Measurements from ENCODE around the gene HDAC4.
A peak's percentile ranks its signal among the peaks of the same experiment; 100 is the strongest.

HDAC4 gene

DNA sequence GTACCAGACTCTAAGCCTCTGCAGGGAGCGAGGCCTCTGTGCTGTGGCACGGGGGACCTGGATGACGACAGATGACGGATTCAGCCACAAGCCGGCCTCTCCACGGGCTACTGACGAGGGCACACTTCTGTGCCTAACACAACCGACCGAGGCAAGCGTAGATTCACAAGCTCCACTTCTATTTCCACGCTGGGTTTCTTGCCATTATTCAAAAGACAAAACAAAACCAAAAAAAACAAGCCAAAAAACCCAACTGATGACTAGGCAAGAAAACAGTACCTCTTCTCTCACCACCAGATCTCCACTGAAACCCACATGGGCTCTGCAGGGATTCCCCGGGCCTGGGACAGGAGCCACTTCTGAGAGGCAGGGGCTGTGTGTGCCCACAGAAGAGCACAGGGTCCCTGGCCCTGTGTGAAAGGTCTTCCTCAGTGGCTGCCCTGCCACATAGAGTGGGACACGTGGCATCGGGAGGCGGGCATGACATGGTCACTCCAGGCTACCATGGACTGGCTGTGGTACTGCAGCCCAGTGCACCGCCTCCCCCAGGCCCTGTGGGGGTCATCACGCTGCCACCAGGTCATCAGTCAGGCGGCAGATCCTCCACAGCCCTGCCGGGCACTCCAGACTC, 254.7 kb downstream of the HDAC4 start:
- no peak for DNase-seq

DNA sequence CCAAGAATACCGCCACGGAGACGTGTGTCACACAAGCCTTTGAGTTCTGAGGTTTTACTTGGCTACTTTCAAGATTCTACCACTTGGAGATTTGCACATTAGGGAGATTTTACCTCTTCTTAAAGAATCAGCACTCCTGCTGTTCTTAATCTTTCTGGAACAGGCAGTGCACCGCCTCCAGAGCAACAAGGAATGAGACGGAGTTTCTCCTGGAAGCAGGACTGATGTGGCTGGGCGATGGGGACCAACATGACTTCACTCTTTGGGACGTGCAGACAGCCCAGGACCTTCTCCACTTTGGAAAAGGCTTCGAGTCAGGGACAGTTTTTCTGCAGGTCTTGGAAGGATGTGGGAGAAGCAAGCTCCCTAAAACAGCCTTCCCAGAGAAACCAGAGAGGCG, 255.2 kb downstream of the HDAC4 start:
- DNase-seq: no peak

DNA sequence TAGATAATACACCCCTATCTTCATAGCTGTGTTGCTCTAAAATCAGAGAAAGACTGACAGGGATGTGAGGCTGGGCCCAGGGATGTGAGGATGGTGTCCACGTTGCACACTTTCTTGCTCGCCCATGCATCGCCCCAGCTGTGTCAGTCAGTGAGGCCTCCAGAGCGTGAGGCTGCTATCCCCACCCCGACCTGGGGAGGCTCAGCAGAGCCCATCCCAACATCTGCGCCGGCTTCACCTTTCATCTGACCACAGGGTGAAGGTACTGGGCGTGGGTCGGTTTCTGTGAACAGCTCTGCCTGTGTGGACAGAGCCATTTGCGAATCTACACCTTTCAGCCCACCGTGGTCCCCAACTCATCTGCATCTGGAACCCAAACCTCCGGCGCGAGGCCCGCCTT, 255.7 kb downstream of the HDAC4 start:
- no peak for DNase-seq

DNA sequence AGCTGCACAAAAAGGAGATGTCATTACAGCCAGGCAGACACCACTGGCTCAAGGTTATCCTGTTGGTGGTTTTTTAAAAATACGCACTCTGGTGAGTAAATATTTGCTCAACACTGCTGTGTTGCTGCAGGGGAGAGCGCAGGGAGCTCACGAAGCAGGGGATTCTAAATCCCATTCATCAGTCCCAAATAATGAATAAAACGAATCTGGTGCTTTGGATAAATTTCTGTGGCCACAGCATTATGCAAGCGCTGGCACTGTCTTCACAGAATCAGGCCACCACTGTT, 256.2 kb downstream of the HDAC4 start:
- no peak for DNase-seq

DNA sequence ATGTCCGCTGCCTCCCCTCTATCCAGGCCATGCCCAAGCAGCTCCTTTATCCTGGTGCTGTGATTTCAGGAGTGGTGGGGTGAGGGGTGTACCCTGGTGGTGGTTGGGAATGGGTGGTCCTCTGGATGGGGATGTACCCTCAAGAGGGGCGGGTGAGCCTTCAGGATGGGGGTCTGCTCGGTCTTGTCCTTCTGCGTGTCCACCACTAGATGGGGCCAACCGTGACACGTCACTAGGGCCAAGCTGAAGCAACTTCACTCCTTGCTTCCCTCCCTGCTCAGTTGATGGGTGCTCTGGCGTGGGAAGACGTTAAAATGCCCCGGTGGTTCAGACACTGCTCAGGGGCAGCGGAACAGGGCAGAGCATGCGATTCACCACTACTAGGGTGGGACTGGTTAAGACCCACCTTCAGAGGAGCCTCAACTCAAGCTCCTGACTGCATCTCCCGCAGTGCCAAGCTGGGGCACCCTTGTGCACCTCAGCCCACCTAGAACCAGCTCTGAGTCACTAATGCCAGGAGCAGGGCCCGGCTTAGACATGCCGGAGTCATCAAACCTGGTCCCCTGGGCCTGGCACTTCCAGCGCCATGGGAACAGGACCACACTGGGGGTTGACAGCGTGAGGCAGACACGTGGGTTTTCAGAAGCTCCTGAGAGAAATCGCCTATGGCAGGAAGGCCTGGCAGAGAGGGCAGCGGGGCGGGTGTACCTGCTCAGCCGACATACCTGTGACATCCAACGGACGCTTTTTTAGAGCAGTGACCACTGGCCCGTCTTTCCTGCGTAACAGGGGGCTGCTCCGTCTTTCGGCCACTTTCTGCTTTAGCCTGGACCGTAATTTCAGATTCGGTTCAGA, 256.7 kb downstream of the HDAC4 start:
- peak; percentile 24 for DNase-seq

DNA sequence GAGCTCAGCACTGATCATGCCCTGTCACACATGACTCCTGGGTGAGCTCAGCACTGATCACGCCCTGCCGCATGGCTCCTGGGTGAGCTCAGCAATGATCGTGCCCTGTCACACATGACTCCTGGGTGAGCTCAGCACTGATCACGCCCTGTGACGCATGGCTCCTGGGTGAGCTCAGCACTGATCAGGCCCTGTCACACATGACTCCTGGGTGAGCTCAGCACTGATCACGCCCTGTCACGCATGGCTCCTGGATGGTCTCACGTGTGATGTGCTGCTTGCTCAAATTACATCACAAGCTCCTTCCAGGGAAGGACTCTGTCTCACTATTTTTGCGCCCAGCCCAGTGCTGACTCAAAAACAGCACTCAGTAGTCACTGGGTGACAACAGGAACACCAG, 258.0 kb downstream of the HDAC4 start:
- no peak for DNase-seq

DNA sequence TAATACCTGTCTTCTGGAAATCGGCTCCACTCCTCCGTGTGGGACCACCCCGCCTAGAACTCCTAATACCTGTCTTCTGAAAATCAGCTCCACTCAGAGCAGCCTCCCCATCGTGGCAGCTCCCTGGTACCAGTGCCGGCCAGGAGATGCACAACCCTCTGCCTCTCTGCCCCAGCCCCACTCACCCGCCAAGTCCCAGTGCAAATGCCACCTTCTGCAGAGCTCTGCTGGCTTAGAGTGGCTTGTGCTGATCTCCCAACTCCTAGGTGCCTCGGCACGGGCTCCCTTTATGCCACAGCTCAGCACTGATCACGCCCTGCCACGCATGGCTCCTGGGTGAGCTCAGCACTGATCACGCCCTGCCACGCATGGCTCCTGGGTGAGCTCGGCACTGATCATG, 258.5 kb downstream of the HDAC4 start:
- no peak for DNase-seq

DNA sequence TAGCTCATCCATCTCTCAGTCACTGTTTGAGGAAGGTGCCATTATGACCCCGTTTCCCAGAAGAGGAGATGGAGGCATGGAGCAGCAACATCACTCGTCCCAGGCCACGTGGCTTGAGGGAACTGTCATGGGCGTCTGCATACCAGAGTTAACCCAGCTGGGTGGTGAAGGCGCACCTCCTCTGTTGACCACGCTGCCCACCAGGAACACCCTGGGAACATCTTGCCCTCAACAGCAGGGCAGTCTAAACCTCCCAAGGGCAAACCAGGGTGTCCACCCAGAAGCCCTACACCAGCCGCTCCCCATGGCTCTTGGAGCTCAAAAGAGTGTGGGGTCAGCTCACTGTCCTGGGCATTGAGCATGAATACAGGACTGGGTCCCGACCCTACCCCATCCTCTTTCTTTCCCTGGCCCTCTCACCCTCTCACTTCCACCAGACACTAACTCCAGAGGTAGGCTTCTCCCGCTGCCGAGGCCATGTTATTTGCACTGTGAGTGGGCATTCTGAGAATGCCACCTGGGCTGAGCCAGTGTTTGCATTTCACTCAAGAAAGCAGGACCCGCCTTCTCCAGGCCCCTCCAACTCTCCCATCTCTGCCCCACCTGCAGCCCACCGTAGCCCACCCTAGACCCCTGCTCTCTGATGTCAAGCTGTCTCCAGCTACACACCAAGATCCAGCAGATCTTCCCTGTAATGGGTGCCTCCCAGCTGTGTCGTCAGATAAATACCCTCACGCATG, 259.6 kb downstream of the HDAC4 start:
- no peak for DNase-seq

DNA sequence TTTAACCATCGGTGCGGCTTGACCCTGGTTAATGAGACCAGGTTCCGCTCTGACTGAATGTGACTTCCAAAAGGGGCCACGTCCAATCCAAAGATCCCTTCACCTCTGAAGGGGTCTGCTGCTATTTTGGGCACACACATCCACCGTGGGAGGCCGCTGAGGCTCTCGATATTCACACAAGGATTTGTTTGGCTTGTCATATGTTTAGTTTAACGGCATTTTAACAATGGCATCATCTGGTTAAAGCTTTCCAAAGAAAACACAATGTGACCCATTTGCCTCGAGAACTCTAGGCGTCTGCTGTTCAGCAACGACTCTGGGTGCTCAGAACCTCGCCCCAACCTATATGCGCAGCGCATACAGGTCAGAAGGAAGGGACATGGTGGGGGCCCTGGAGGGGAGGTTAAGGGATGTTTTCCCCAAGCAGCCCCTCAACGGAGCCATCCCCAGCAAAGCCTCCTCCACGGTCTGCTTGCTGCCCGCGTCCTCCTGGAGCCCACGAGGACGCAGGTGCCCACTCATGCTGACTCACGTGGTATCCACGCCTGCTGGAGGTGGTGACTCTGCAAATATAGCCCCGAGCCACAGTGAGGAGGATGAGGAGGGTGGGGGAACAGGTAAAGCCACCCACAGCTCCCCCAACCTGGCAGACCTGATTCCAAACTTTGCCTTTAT, 260.3 kb downstream of the HDAC4 start:
- no peak for DNase-seq

DNA sequence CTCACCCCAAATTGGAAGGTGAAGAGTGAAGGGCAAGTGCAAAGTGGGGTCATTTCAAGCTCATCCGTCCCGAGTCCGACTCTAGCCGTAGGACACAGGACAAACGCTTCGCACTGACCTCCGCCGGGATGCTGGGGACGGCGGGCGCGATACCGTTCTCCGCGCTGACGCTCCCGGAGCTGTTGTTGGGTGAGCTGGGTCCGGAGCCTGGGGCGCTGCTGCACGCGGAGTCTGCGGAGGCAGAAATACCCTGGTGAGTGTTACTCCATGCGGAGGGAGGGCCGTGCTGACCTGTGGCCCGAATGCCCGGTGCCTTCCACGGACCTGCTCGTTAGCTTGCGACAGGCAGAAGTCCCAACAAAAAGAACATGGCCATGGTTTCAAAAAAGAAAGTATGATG, 261.3 kb downstream of the HDAC4 start:
- no peak for DNase-seq

DNA sequence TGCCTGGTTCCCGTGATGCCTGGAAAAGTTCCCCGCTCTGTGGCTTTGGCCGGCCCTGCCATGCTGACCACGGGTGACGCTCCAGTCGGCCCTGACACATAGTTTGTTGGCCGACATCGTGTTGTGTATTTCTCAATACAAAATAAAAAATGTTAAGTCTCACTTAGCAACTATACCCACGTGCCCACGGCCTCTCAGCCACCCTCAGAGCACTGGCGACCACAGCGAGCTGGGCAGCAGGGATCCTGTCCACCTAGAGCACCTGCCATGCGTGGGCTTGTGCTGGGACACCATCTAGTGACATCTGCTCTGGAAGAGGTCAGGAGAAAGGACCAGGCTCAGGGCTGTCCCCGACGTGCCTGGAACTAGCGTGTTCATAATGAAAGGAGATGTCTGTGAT, 261.7 kb downstream of the HDAC4 start:
- no peak for DNase-seq

DNA sequence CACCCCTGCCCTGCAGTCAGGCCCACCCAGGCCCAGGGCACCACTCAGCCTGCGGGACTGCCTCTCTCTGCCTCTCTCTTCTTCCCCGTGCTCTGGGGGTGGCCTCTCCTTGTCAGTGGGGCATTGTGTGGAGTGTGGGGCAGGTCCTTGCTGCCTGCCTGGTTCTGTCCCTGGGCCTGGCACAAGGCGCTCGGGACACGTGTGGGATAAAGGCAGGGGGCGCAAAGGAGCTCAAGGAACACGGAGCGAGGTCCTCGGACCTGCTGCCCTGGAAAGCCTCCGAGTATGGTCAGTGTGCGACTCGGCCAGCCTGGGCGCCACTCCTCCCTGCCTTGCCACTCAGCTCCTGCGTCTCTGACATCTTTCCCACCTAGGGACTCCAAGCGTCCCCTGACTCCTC, 262.2 kb downstream of the HDAC4 start:
- DNase-seq: no peak

DNA sequence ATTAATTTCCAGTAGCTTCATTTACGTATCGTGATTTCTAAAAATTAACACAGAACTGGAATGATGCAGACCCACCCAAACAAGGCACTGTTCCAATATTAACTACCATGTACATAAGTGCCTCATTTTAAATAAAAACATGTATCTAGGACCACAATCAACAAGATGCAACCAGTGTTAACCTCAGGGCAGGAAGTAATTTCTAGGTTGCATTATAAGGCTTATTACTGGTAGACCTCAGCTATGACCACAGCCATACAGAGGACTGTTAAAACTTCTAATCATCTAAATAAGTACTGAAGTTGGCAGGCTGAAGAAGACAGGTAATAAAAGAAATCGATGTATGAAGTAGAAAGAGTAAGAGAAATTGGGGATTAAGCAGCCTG, 262.9 kb downstream of the HDAC4 start:
- DNase-seq: no peak

DNA sequence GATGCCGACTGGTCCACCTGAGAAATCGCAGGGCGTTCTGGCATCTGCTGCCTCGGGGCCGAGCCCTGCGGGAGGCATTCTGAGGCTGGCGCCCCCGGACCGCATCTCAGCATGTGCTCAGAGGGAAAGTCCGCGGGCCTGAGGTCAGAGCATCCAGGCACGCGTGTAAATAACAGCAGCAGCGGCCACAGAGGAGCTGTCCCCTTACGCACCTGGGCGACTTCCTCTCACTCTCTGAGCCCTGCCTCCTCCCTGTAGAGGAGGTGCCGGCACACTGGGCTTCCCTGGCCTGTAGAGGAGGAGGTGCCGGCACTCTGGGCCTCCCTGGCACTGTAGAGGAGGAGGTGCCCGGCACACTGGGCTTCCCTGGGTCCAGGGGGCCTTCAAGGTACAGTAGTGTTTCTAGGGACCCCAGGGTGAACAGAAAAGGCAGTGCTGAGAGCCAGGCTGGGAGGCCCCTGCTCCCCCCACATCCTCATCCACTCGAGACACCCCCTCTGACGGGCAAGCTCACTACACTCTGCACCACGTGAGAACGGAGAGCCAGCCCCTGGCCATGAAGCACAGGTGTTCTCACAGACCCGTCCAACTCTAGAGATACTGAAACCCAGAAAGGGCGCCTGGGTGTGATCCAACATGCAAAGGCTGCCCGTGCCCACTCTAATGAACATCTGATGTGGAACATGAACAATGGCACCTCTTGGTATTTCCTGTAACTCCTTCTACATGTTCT, 263.5 kb downstream of the HDAC4 start:
- DNase-seq: no peak

DNA sequence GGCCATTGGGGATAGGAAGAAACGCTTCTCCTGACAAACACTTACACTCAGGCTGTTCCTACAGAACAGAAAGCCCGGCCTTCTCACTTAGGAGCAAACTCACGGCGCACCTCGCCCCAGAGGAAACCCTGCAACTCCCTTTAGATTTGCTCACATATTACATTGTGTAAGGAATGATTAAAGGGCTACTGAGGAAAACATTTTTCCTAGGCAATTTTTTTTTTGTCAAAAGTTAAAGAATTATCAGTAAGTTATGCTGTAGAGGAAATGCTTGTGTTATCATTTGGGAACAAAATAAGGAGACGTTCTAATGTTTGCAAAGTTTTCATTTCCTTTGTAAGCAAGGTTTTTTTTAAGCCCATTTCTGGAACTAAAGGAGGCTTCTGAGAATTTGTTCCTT, 264.1 kb downstream of the HDAC4 start:
- no peak for DNase-seq

DNA sequence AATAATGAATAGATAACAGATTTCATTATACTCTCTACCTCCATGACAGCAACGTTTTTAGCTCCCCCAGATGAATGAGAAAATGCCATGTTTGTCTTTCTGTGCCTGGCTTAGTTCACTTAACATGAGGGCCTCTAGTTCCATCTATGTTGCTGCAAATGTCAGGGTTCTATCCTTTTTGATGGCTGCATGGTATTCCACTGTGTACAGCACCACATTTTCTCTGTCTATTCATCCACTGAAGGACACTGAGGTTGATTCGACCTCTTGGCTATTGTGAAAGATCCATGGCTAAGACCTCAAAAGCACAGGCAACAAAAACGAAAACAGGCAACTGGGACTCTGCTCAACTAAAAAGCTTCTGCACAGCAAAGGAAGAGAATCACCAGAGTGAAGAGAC, 264.6 kb downstream of the HDAC4 start:
- no peak for DNase-seq

DNA sequence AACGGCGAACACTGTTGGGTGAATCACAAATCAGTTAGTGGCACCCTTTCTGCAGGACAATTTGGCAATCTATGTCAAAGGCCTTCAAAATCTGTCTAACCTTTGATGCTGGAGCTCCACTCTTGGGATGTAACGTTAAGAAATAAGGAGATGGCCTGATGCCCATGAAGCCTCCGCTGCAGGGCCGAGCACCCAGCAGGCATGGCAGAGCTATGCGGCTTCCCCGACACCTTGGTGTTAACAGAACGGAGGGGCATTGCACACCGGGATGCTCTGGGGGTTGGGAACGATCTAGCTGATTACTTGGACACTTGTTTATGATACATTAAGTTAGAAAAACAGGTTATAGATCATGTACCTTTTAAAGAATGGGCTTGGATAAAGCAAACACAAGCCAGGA, 265.3 kb downstream of the HDAC4 start:
- no peak for DNase-seq

DNA sequence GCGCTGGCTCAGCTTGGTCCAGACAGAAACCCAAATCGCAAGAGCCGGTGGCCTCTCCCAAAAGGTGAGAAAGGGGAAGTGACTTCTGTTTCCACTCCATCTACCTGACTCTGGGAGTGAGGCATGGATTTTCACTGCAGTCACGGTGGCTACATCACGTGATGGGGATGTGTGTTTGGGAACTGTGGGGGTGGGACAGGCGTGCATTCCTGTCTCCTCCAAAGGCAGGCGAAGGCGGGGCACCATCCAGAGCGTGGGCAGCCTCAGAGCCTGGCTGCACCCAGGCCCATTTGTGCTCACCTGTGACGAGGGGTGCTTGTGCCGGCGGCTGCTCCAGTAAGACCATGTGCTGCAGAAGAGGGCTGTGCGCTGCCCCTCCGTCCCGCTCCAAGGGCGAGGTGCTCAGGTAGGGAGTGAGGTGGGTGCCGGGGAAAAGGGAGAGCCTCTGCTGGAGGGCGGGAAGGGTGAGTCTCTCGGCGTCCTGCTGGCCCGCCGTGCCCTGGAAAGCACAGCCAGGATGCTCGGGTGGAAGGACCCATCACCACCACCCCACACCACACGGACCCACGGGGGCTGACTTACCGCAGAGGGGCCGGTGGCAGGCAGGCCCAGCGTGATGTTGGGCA, 266.8 kb downstream of the HDAC4 start:
- DNase-seq: no peak

DNA sequence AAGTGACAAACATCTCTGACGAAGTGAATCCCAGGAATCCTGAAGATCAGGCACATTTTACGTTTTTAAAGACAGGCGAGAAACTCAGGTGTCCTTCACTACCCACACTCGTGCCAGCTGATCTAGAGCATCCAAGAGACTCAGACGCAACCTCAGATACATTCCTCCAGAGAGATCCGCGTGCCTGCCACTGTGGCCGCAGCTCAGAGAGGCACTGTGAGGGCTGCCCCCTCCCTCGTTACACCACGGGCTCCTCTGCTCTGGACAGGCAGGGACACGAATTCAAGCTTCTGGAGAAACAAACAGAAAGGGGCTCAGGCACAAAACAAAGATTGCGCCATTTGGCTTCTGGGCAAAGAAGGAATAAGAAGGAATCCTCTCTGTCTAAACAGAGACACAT, 268.0 kb downstream of the HDAC4 start:
- DNase-seq: no peak

DNA sequence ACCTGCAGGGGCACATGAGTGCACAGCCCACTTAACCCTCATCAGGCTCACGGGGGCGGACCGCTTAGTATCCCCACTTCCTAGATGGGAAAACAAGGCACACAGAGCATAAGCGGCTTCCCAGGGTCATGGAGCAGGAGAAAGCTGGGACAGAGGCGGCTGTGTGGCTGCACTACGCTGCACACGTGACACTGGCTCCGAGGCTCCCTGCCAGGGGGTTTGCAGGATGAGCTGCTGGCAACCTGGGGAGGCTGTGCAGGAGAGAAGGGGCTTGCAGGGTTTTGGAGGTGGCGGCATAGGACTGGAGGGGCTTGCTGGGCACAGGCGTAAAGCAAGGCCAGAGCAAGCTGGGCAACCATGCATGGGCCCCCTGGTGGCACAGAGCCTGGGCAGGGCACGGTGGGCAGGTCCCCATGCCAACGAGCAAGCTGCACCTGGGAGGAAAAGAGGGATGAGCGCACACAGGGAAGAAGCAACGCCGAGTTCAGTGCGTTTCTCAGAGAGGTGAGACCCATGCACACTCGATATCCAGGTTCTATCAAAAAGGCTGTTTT, 268.6 kb downstream of the HDAC4 start:
- no peak for DNase-seq

DNA sequence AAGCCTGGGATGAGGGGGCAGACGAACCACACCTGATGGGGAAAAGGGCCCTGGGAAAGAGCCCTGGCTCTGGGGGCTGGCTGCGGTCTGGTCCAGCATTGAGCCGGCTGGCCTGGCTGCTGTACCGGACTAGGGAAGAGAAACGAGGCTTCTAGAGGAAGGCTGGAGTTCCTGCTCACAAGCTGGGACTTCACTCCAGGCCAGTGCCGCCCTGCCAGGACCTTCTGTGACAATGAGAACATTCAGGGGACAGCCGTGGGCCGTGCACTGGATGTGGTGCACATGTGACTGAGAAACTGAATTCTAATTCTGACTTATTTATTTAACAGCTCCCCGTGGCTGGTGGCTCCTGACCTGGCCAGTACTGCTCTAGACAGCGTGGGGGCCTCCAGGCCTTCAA, 269.3 kb downstream of the HDAC4 start:
- no peak for DNase-seq

DNA sequence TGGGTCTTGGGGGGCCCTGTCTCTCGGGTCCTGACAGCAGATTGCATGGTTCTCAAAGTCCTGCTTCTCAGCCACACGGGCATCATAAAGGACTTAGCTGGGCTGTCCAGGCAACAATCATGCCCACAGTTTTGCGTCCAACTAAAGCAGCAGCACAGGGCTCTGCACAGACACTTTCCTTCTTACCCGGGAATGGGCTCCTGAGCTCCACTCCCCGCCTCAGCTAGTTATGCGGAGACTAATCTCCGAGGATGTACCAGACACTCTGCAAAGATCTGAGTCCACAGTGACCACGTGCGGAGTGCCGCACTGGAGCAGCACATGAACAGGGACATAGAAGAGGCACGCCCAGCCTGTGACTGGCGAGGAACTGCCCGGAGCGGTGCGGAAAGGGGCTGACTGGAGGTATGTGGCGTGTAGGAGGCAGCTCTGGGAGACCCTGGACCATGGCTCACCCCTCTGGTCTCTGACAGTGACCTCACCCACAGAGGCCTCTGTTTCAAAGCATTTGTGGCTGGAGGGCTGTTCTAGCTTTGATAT, 270.0 kb downstream of the HDAC4 start:
- DNase-seq: no peak
